ENCODE results near the gene GRXCR2. TPM values are rescaled to one million over a fixed set of nuclear protein-coding genes. Genes with fewer than 3 reads are reported as not detected.
"Not testable (repeated sequence)": the region's sequence is repeated elsewhere in the genome, so short reads cannot be mapped to it uniquely, and the experiment has no call there.

The GRXCR2 gene
- total RNA-seq, 1 donor from 2014 or later = not detected

- intact Hi-C loops (cut with micrococcal nuclease) = not testable (repeated sequence)
Measured at GRCh38 chr5:145836241-145836640, 36.6 kb downstream of the GRXCR2 start.

GRCh38 chr5:145835848-145836239, 37.0 kb downstream of the GRXCR2 start:
- intact Hi-C loops (cut with micrococcal nuclease) = no loop called here

- intact Hi-C loops (cut with micrococcal nuclease) = no loop called here
Measured at GRCh38 chr5:145834917-145835847, 37.6 kb downstream of the GRXCR2 start, which contains the start of gene PRELID2. Gene PRELID2, minus strand, starts transcription at chr5:145835342. Its CDS starts 91 bp downstream, at chr5:145835251.

GRCh38 chr5:145834554-145834916, 38.3 kb downstream of the GRXCR2 start:
- intact Hi-C loops (cut with micrococcal nuclease) = no loop called here

GRCh38 chr5:145833631-145834200, 39.1 kb downstream of the GRXCR2 start:
- intact Hi-C loops (cut with micrococcal nuclease) = no loop called here

- intact Hi-C loops (cut with micrococcal nuclease) = no loop called here
Measured at GRCh38 chr5:145830594-145830993, 42.2 kb downstream of the GRXCR2 start.

GRCh38 chr5:145829708-145830361, 43.0 kb downstream of the GRXCR2 start:
- intact Hi-C loops (cut with micrococcal nuclease) = no loop called here

GRCh38 chr5:145826895-145827674, 45.7 kb downstream of the GRXCR2 start:
- intact Hi-C loops (cut with micrococcal nuclease) = no loop called here

- intact Hi-C loops (cut with micrococcal nuclease) = loop anchor here (1.0 kb wide), 3 partner anchors 128 to 1622 kb away; no protein-coding TSS in a partner anchor
Measured at GRCh38 chr5:145825751-145826180, 47.0 kb downstream of the GRXCR2 start.

- intact Hi-C loops (cut with micrococcal nuclease) = no loop called here
Measured at GRCh38 chr5:145824040-145824439, 48.8 kb downstream of the GRXCR2 start.

- intact Hi-C loops (cut with micrococcal nuclease) = no loop called here
Measured at GRCh38 chr5:145818604-145819003, 54.2 kb downstream of the GRXCR2 start.

GRCh38 chr5:145812877-145813276, 59.9 kb downstream of the GRXCR2 start:
- intact Hi-C loops (cut with micrococcal nuclease) = no loop called here

GRCh38 chr5:145811834-145812625, 60.8 kb downstream of the GRXCR2 start:
- intact Hi-C loops (cut with micrococcal nuclease) = no loop called here

Other genes starting within 250 kb of the GRXCR2 start
- gene PRELID2, start 37.7 kb downstream of the GRXCR2 start, total RNA-seq = 3.7 and 4.3 TPM in 2 replicates
- 0.14 and 0.45 TPM in 2 replicates for gene SH3RF2, start 63.6 kb upstream of the GRXCR2 start, total RNA-seq
- gene PLAC8L1, start 232.6 kb upstream of the GRXCR2 start, total RNA-seq = 1.1 TPM in 1 of 2 replicates, not detected in the other